Fibroblast of lung (primary cell): ENCODE data around the gene ARHGAP45. TPM values are rescaled to one million over a fixed set of nuclear protein-coding genes. Genes with fewer than 3 reads are reported as not detected.

Experiments used
- DNase-seq, 2 donors: peaks; one replicate each; pipeline versions ENCODE4 v3.0.0 to v3.0.0-alpha.2; 2010; ENCODE audit warnings: low read depth in 2 of 2
- H2AFZ ChIP-seq: 2 replicates; pipeline ENCODE4 v1.5.1; 2012; ENCODE audit warnings: low read length, control low read depth, inconsistent platforms
- H3K27ac ChIP-seq: 2 replicates; pipeline ENCODE4 v1.5.1; 2011; ENCODE audit warnings: low read length, control low read depth; ENCODE audit not compliant: insufficient read depth
- H3K27me3 ChIP-seq: 2 replicates; pipeline ENCODE4 v1.5.1; 2011; ENCODE audit warnings: mild to moderate bottlenecking, low read length; ENCODE audit not compliant: control insufficient read depth, insufficient read depth
- H3K36me3 ChIP-seq: 2 replicates; pipeline ENCODE4 v1.5.1; 2011; ENCODE audit warnings: low read length; ENCODE audit not compliant: control insufficient read depth, insufficient read depth
- H3K4me1 ChIP-seq: 2 replicates; pipeline ENCODE4 v1.5.1; 2011; ENCODE audit warnings: low read length; ENCODE audit not compliant: control insufficient read depth, insufficient read depth; ENCODE audit errors: extremely low read depth
- H3K4me2 ChIP-seq: 2 replicates; pipeline ENCODE4 v1.5.1; 2011; ENCODE audit warnings: low read length, control low read depth; ENCODE audit not compliant: insufficient read depth; ENCODE audit errors: extremely low read depth
- H3K4me3 ChIP-seq, 4 experiments: fragments of 200-600 bp in 1 of 4; sonication (generic) in 1 of 4; replicated peaks in 1 of 4; 2 replicates each; pipeline ENCODE4 v1.5.1; 2011 to 2016; ENCODE audit warnings: low read length in 4 of 4, low read depth in 3 of 4, mild to moderate bottlenecking in 3 of 4, control low read depth in 2 of 4, inconsistent platforms in 1 of 4, mixed read lengths in 1 of 4; ENCODE audit not compliant: insufficient read depth in 1 of 4; ENCODE audit errors: control extremely low read depth in 1 of 4
- H3K79me2 ChIP-seq: 2 replicates; pipeline ENCODE4 v1.5.1; 2012; ENCODE audit warnings: mild to moderate bottlenecking, low read length, inconsistent platforms; ENCODE audit not compliant: control insufficient read depth, insufficient read depth
- H3K9ac ChIP-seq: 2 replicates; pipeline ENCODE4 v1.5.1; 2011; ENCODE audit warnings: mild to moderate bottlenecking, low read length, control low read depth; ENCODE audit not compliant: insufficient read depth
- H3K9me3 ChIP-seq: 2 replicates; pipeline ENCODE4 v1.5.1; 2012; ENCODE audit warnings: low read depth, low read length; ENCODE audit not compliant: control insufficient read depth, insufficient read depth
- H4K20me1 ChIP-seq: 2 replicates; pipeline ENCODE4 v1.5.1; 2011; ENCODE audit warnings: low read length; ENCODE audit not compliant: control insufficient read depth, insufficient read depth; ENCODE audit errors: extremely low read depth
- EZH2 ChIP-seq: IDR thresholded peaks from 2 replicates; pipeline ENCODE4 v1.5.1; 2012; ENCODE audit warnings: low read length, control low read depth, mild to moderate bottlenecking; ENCODE audit errors: missing control alignments
- polyA plus RNA-seq, 2 donors: library from polyadenylated mRNA; depleted of rRNA in 1 of 2; stranded (reverse) in 1 of 2; unstranded in 1 of 2; fragments of >200 nt; gene quantifications; 2 replicates each; pipeline ENCODE4 v1.2.1, GENCODE V29; 2011 to 2012; ENCODE audit warnings: missing spikeins in 1 of 2
- total RNA-seq: library from RNA; depleted of rRNA; stranded (reverse); fragments of >200 nt; gene quantifications from 2 replicates; pipeline ENCODE4 v1.2.1, GENCODE V29; 2014
- TF ChIP-seq, protein P1 (sequence below), 2 donors: IDR thresholded peaks in 1 of 2; conservative IDR thresholded peaks in 1 of 2; 1 replicate in 1 of 2; 2 replicates in 1 of 2; pipeline ENCODE4 v1.5.1; 2011 to 2012; ENCODE audit warnings: low read length in 2 of 2, control low read depth in 1 of 2, inconsistent platforms in 1 of 2, low read depth in 1 of 2, mild to moderate bottlenecking in 1 of 2

Gene ARHGAP45
- total and polyA plus RNA-seq, 2 donors (not counting 1 experiment from before 2014, with no cell fraction given): 0.42 to 1.8 TPM

DNA sequence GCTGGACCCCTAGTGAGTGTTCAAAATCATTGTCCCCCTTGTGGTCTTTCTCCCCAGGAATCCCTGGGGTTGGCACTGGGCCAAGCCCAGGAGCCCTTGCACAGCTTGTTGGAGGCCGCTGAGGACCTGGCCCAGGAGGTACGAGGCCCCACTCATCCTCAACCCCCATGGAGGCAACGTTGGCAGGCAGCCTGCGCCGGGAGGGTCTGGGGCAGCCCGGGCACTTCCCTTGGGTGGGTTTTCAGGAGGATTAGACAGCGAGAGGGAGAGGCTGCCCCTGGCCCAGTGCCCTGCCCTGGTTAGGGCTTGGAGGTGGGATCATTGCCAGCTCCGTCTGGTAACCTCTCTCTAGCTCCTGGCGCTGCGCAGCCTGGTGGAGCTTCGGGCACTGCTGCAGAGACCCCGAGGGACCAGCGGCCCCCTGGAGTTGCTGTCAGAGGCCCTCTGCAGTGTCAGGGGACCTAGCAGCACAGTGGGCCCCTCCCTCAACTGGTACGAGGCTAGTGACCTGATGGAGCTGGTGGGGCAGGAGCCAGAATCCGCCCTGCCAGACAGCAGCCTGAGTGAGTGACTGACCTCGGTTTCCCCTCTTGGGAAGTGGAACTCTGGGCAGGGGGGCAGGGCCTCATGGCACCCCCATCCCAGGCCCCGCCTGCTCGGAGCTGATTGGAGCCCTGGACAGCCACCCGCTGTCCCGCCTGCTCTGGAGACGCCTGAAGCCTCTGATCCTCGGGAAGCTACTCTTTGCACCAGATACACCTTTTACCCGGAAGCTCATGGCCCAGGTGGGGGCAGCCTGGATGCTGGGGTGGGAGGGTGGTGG is 24.1 kb upstream of the ARHGAP45 start:
- Histone ChIP-seq H3K79me2 (no peaks in the 10 kb centered on the region), H4K20me1 (no peaks in the 10 kb centered on the region), H3K27ac (peak overlapping the region; percentile 44), H3K36me3 (peaks cover 11% of the 10 kb centered on the region), H3K9ac (peak overlapping the region; percentile 7), H3K4me1 (peaks cover 23% of the 10 kb centered on the region), H3K4me3 (no peak overlapping the region), H3K9me3 (no peaks in the 10 kb centered on the region), H2AFZ (no peak overlapping the region), H3K27me3 (no peaks in the 10 kb centered on the region), H3K4me2 (no peak overlapping the region)
- DNase-seq: peak in 1 of 2 donors; percentile 22
- no peak for TF ChIP-seq EZH2
- TF ChIP-seq, protein P1, sequence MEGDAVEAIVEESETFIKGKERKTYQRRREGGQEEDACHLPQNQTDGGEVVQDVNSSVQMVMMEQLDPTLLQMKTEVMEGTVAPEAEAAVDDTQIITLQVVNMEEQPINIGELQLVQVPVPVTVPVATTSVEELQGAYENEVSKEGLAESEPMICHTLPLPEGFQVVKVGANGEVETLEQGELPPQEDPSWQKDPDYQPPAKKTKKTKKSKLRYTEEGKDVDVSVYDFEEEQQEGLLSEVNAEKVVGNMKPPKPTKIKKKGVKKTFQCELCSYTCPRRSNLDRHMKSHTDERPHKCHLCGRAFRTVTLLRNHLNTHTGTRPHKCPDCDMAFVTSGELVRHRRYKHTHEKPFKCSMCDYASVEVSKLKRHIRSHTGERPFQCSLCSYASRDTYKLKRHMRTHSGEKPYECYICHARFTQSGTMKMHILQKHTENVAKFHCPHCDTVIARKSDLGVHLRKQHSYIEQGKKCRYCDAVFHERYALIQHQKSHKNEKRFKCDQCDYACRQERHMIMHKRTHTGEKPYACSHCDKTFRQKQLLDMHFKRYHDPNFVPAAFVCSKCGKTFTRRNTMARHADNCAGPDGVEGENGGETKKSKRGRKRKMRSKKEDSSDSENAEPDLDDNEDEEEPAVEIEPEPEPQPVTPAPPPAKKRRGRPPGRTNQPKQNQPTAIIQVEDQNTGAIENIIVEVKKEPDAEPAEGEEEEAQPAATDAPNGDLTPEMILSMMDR (conservative IDR thresholded peaks at IDR 0.05 in 1 of 2, IDR thresholded peaks at IDR 0.05 in 1 of 2; ENCODE audit: low read depth in 1 of 2, low read length in 2 of 2): no peak

DNA sequence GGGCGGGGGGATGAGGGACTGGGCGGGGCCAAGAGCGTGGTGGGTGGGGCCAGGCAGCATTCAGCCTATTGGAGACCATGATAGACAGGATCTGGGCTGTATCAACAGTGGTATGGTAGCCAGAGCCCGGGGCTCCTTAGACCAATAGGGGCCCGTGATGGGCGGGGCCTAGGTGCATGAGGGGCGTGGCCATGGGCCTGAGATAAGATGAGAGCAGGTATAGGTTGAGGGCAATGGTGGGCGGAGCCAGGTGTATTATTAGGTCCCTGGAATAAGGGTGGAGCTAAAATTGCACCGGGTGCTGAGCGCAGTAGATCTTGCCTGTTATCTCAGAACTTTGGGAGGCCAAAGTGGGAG is 21.7 kb upstream of the ARHGAP45 start:
- peaks cover 2% of the 10 kb centered on the region for H3K36me3 ChIP-seq
- H3K27ac ChIP-seq: no peak overlapping the region
- H3K9me3 ChIP-seq: no peaks in the 10 kb centered on the region
- DNase-seq: no peak
- H3K79me2 ChIP-seq: no peaks in the 10 kb centered on the region
- H3K9ac ChIP-seq: no peak overlapping the region
- H4K20me1 ChIP-seq: no peaks in the 10 kb centered on the region
- H3K4me1 ChIP-seq: peaks cover 21% of the 10 kb centered on the region
- H3K27me3 ChIP-seq: no peaks in the 10 kb centered on the region
- TF ChIP-seq EZH2: no peak
- TF ChIP-seq, protein P1 (conservative IDR thresholded peaks at IDR 0.05 in 1 of 2, IDR thresholded peaks at IDR 0.05 in 1 of 2; ENCODE audit: low read depth in 1 of 2, low read length in 2 of 2): no peak
- H3K4me2 ChIP-seq: no peak overlapping the region
- H3K4me3 ChIP-seq: no peak overlapping the region
- no peak overlapping the region for H2AFZ ChIP-seq

DNA sequence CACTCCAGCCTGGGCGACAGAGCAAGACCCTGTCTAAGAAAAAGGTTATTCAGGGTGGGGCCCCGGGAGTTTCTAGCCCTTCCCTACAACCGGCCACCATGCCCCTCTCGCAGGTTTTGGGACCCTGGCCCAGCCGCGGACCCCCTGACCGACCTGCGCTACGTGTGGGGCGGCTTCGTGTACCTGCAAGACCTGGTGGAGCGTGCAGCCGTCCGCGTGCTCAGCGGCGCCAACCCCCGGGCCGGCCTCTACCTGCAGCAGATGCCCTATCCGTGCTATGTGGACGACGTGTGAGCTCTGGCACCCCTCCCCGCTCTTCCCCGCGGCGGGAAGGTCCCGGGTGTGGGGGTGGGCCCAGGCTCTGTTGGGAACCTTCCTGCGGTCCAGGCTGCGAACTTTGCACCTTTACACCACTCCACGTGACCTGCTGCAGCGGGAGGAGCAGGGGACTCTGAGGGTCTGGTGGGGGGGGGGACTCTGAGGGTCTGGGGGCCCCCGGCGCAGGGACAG is 20.8 kb upstream of the ARHGAP45 start:
- Histone ChIP-seq H3K4me1 (peaks cover 16% of the 10 kb centered on the region), H3K79me2 (no peaks in the 10 kb centered on the region), H3K36me3 (peaks cover 2% of the 10 kb centered on the region), H3K4me3 (no peak overlapping the region), H3K9me3 (no peaks in the 10 kb centered on the region), H2AFZ (no peak overlapping the region), H3K27me3 (no peaks in the 10 kb centered on the region), H4K20me1 (no peaks in the 10 kb centered on the region), H3K9ac (no peak overlapping the region), H3K27ac (no peak overlapping the region), H3K4me2 (no peak overlapping the region)
- DNase-seq: no peak
- no peak for TF ChIP-seq EZH2
- TF ChIP-seq, protein P1 (conservative IDR thresholded peaks at IDR 0.05 in 1 of 2, IDR thresholded peaks at IDR 0.05 in 1 of 2; ENCODE audit: low read depth in 1 of 2, low read length in 2 of 2): no peak
